AG09309 (cell line): ENCODE measurements around the gene TNFAIP8L1.

ENCODE experiments used
- DNase-seq: peaks from one replicate; pipeline ENCODE4 v3.0.0-alpha.2; 2010; ENCODE audit warnings: low read depth
- H3K4me3 ChIP-seq: 2 replicates; pipeline ENCODE4 v1.5.1; 2011; ENCODE audit warnings: mild to moderate bottlenecking, low read depth, low read length, moderate library complexity; ENCODE audit not compliant: control insufficient read depth
- CTCF ChIP-seq: IDR thresholded peaks from 2 replicates; pipeline ENCODE4 v1.5.1; 2011; ENCODE audit warnings: mild to moderate bottlenecking, low read depth, low read length, inconsistent platforms; ENCODE audit not compliant: insufficient read depth, control insufficient read depth; ENCODE audit errors: missing control alignments

Gene TNFAIP8L1

GRCh38 chr19:4700693-4700970 lies 61.3 kb downstream of the TNFAIP8L1 start:
- no peak overlapping the region for H3K4me3 ChIP-seq
- DNase-seq: no peak
- no peak for TF ChIP-seq CTCF

- DNase-seq: no peak
- no peak for TF ChIP-seq CTCF
- no peak overlapping the region for H3K4me3 ChIP-seq
These were observed 62.2 kb downstream of the TNFAIP8L1 start for GRCh38 chr19:4701557-4701956.

- no peak for TF ChIP-seq CTCF
- no peak for DNase-seq
- H3K4me3 ChIP-seq: no peak overlapping the region
These were observed 63.4 kb downstream of the TNFAIP8L1 start for GRCh38 chr19:4702764-4703163.

- DNase-seq: no peak
- no peak overlapping the region for H3K4me3 ChIP-seq
- no peak for TF ChIP-seq CTCF
These were observed 64.5 kb downstream of the TNFAIP8L1 start for GRCh38 chr19:4703671-4704316.

GRCh38 chr19:4704317-4704673 lies 65.0 kb downstream of the TNFAIP8L1 start:
- TF ChIP-seq CTCF: no peak
- no peak overlapping the region for H3K4me3 ChIP-seq
- no peak for DNase-seq
